IMR-90 (cell line): Measurements from ENCODE around the gene ATP1A3. TPM values are rescaled to one million over a fixed set of nuclear protein-coding genes. Genes with fewer than 3 reads are reported as not detected.

Source experiments
- ATAC-seq: fragments of 200-7000 bp; cut with Tn5 transposase; 2 replicates; pipeline ENCODE4 v1.9.1; 2020; ENCODE audit warnings: low read depth, mild to moderate bottlenecking, moderate library complexity
- BruUV-seq: library from RNA; stranded (reverse); fragments of 400-500 nt; replicated peaks from 2 replicates; lab custom pipeline; 2021; lab: Mats Ljungman, UMichigan
- CTCF ChIA-PET: fragments of 300-600 bp; formaldehyde crosslinking; extraction: SDS; loops from one replicate; lab custom pipeline; 2021; ENCODE audit warnings: antibody characterized with exemption; lab: Yijun Ruan, JAX
- POLR2A ChIA-PET: fragments of 300-600 bp; sonication (Branson Sonifier 250); formaldehyde crosslinking; loops from one replicate; lab custom pipeline; 2022; ENCODE audit warnings: antibody characterized with exemption; ENCODE audit not compliant: unreplicated experiment; lab: Charles Lee
- DNase-seq: peaks from one replicate; pipeline ENCODE4 v3.0.0; 2013
- H2AFZ ChIP-seq: replicated peaks from 2 replicates; pipeline ENCODE3; 2013; ENCODE audit warnings: low read length, mild to moderate bottlenecking; ENCODE audit not compliant: poor library complexity
- H2AK5ac ChIP-seq: 2 replicates; pipeline ENCODE4 v1.6.1; 2013; ENCODE audit warnings: low read depth, low read length, inconsistent platforms
- H2AK9ac ChIP-seq: replicated peaks from 2 replicates; pipeline ENCODE3; 2013; ENCODE audit warnings: mild to moderate bottlenecking, low read depth, low read length, moderate library complexity; ENCODE audit not compliant: poor library complexity
- H2BK120ac ChIP-seq: 2 replicates; pipeline ENCODE4 v1.6.1; 2013; ENCODE audit warnings: low read depth, low read length, inconsistent platforms
- H2BK15ac ChIP-seq: 3 replicates; pipeline ENCODE4 v1.6.1; 2013; ENCODE audit warnings: low read depth, low read length, inconsistent platforms
- H2BK20ac ChIP-seq: 2 replicates; pipeline ENCODE4 v1.6.1; 2013; ENCODE audit warnings: low read depth, mild to moderate bottlenecking, inconsistent platforms, low read length, moderate library complexity
- H2BK5ac ChIP-seq: 2 replicates; pipeline ENCODE4 v1.6.1; 2013; ENCODE audit warnings: mild to moderate bottlenecking, low read depth, low read length, inconsistent platforms; ENCODE audit not compliant: poor library complexity, severe bottlenecking
- H3K14ac ChIP-seq: replicated peaks from 2 replicates; pipeline ENCODE4 v1.6.1; 2013; ENCODE audit warnings: low read depth, low read length, inconsistent platforms
- H3K18ac ChIP-seq: 2 replicates; pipeline ENCODE4 v1.6.1; 2013; ENCODE audit warnings: low read depth, low read length, control low read depth
- H3K23ac ChIP-seq: 2 replicates; pipeline ENCODE4 v1.6.1; 2013; ENCODE audit warnings: low read depth, low read length, inconsistent platforms
- H3K27ac ChIP-seq: 2 replicates; pipeline ENCODE4 v1.5.1; 2013; ENCODE audit warnings: mild to moderate bottlenecking, control low read depth, low read length; ENCODE audit not compliant: insufficient read depth
- H3K27me3 ChIP-seq: 2 replicates; pipeline ENCODE4 v1.6.1; 2013; ENCODE audit warnings: low read length; ENCODE audit not compliant: control insufficient read depth, insufficient read depth
- H3K36me3 ChIP-seq: 2 replicates; pipeline ENCODE4 v1.6.1; 2013; ENCODE audit warnings: low read length, mixed read lengths; ENCODE audit not compliant: control insufficient read depth, insufficient read depth
- H3K4ac ChIP-seq: 2 replicates; pipeline ENCODE4 v1.6.1; 2013; ENCODE audit warnings: low read depth, low read length, inconsistent platforms
- H3K4me1 ChIP-seq: 2 replicates; pipeline ENCODE4 v1.6.1; 2013; ENCODE audit warnings: low read length, mixed read lengths; ENCODE audit not compliant: control insufficient read depth, insufficient read depth
- H3K4me2 ChIP-seq: 2 replicates; pipeline ENCODE4 v1.6.1; 2013; ENCODE audit warnings: low read depth, mild to moderate bottlenecking, control low read depth, low read length, moderate library complexity
- H3K4me3 ChIP-seq: 2 replicates; pipeline ENCODE4 v1.5.1; 2013; ENCODE audit warnings: low read depth, mild to moderate bottlenecking, control low read depth, low read length, moderate library complexity; ENCODE audit not compliant: insufficient read depth
- H3K56ac ChIP-seq: 2 replicates; pipeline ENCODE4 v1.6.1; 2013; ENCODE audit warnings: low read length, inconsistent platforms; ENCODE audit not compliant: insufficient read depth; ENCODE audit errors: extremely low read depth
- H3K79me1 ChIP-seq, 2 experiments: 2 replicates each; pipeline ENCODE4 v1.6.1; 2013; ENCODE audit warnings: low read length in 2 of 2, inconsistent platforms in 1 of 2, low read depth in 1 of 2
- H3K9ac ChIP-seq: 2 replicates; pipeline ENCODE4 v1.6.1; 2013; ENCODE audit warnings: low read depth, low read length, control low read depth
- H3K9me1 ChIP-seq: 2 replicates; pipeline ENCODE4 v1.6.1; 2013; ENCODE audit warnings: low read length, inconsistent platforms; ENCODE audit not compliant: insufficient read depth
- H3K9me3 ChIP-seq: 2 replicates; pipeline ENCODE4 v1.6.1; 2013; ENCODE audit warnings: low read length; ENCODE audit not compliant: control insufficient read depth, insufficient read depth
- H4K20me1 ChIP-seq: 2 replicates; pipeline ENCODE4 v1.6.1; 2013; ENCODE audit warnings: low read length, inconsistent platforms; ENCODE audit not compliant: insufficient read depth
- H4K5ac ChIP-seq: 2 replicates; pipeline ENCODE4 v1.6.1; 2013; ENCODE audit warnings: mild to moderate bottlenecking, low read depth, low read length, control low read depth
- H4K8ac ChIP-seq, 2 experiments: 2 replicates each; pipeline ENCODE4 v1.6.1; 2013; ENCODE audit warnings: low read depth in 2 of 2, low read length in 2 of 2, control low read depth in 1 of 2, inconsistent platforms in 1 of 2
- H4K91ac ChIP-seq: 2 replicates; pipeline ENCODE4 v1.6.1; 2013; ENCODE audit warnings: low read depth, low read length, inconsistent platforms; ENCODE audit not compliant: insufficient read depth
- CTCF ChIP-seq: conservative IDR thresholded peaks from 2 replicates; pipeline ENCODE4 v1.5.1; 2012; ENCODE audit warnings: mild to moderate bottlenecking, low read depth, low read length, improper control_type of control experiment
- WGBS, 2 experiments: methylation state at CpG; one replicate each; pipeline versions ENCODE4 v1.1.5 to v1.1.7; 2013; ENCODE audit warnings: missing lambda C conversion rate in 2 of 2; ENCODE audit not compliant: insufficient read length in 1 of 2; ENCODE audit errors: extremely low coverage in 2 of 2; 5-methylcytosine and 5-hydroxymethylcytosine counted together
- dilution Hi-C: fragments of 300-500 bp; cut with HindIII; formaldehyde crosslinking; loops from one replicate; pipeline ENCODE4 v1.14.3; 2018; ENCODE audit warnings: low sequenced_read_pairs; ENCODE audit not compliant: unreplicated experiment
- in situ Hi-C: fragments of 300-500 bp; cut with MboI; formaldehyde crosslinking; loops from 3 replicates; pipeline ENCODE4 v1.14.3; 2019; ENCODE audit warnings: low sequenced_read_pairs, inconsistent platforms, mixed read lengths
- intact Hi-C: fragments of 100-400 bp; cut with micrococcal nuclease; formaldehyde crosslinking; loops from 2 replicates; pipeline ENCODE4 v1.10.0; 2022
- polyA plus RNA-seq, 3 experiments: library from polyadenylated mRNA; depleted of rRNA; stranded (reverse); fragments of >200 nt; gene quantifications; 2 replicates each; pipeline ENCODE4 v1.2.3, GENCODE V29; 2012; ENCODE audit warnings: low replicate concordance in 1 of 3
- total RNA-seq: library from RNA; depleted of rRNA; stranded (reverse); fragments of >200 nt; gene quantifications from 2 replicates; pipeline ENCODE4 v1.2.3, GENCODE V29; 2012
- TF ChIP-seq, protein P1 (sequence below): fragments of 150-350 bp; IDR thresholded peaks from 2 replicates; pipeline ENCODE4 v1.6.1; 2017; ENCODE audit warnings: mild to moderate bottlenecking, antibody characterized with exemption, low read length, low read depth

The ATP1A3 gene
- total and polyA plus RNA-seq, 2 of the 4 experiments (the other 2 are of a cell fraction) = under 0.01 to 0.12 TPM

GRCh38 chr19:41930926-41931592 is 63.0 kb downstream of the ATP1A3 start:
- intact Hi-C loops (loop anchor here (5.0 kb wide), 1 partner anchor 49 kb away; the partner anchor contains the start of gene ARHGEF1), dilution Hi-C loops (no loop called here), in situ Hi-C loops (no loop called here)
- no peak overlapping the region for H2BK20ac ChIP-seq
- H3K9me3 ChIP-seq = peaks cover 3% of the 10 kb centered on the region; the same call in 1 of the 2 replicates
- DNase-seq (no peak), ATAC-seq (no peak)
- no TSS peak for BruUV-seq
- WGBS, 2 experiments = no CpG with 5 or more reads among the region's 17 CpGs
- H3K4ac ChIP-seq = no peak overlapping the region
- no peak overlapping the region for H2BK120ac ChIP-seq
- H3K23ac ChIP-seq = no peak overlapping the region
- H3K14ac ChIP-seq = no peak overlapping the region
- no peaks in the 10 kb centered on the region for H3K79me1 ChIP-seq
- no peak overlapping the region for H3K18ac ChIP-seq
- no peak overlapping the region for H4K5ac ChIP-seq
- H3K4me1 ChIP-seq = peaks cover 12% of the 10 kb centered on the region
- POLR2A ChIA-PET = no interaction called here
- H4K20me1 ChIP-seq = peaks cover 11% of the 10 kb centered on the region
- no peak overlapping the region for H3K4me2 ChIP-seq
- H3K9ac ChIP-seq = no peak overlapping the region
- H2BK15ac ChIP-seq = no peak overlapping the region
- TF ChIP-seq CTCF = peak; percentile 36
- TF ChIP-seq, protein P1, sequence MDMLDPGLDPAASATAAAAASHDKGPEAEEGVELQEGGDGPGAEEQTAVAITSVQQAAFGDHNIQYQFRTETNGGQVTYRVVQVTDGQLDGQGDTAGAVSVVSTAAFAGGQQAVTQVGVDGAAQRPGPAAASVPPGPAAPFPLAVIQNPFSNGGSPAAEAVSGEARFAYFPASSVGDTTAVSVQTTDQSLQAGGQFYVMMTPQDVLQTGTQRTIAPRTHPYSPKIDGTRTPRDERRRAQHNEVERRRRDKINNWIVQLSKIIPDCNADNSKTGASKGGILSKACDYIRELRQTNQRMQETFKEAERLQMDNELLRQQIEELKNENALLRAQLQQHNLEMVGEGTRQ = no peak
- no peak overlapping the region for H2AFZ ChIP-seq
- no peaks in the 10 kb centered on the region for H3K36me3 ChIP-seq
- H4K91ac ChIP-seq = no peak overlapping the region
- CTCF ChIA-PET = no interaction called here
- H2AK9ac ChIP-seq = no peak overlapping the region
- no peak overlapping the region for H2BK5ac ChIP-seq
- H3K9me1 ChIP-seq = no peaks in the 10 kb centered on the region; the same call in 1 of the 2 replicates
- peaks cover 83% of the 10 kb centered on the region for H3K27me3 ChIP-seq
- no peak overlapping the region for H3K27ac ChIP-seq
- no peak overlapping the region for H4K8ac ChIP-seq
- no peak overlapping the region for H3K4me3 ChIP-seq
- H3K56ac ChIP-seq = no peak overlapping the region
- no peak overlapping the region for H2AK5ac ChIP-seq
